B cell (primary cell): ENCODE results near the gene MYOF. TPM values are rescaled to one million over a fixed set of nuclear protein-coding genes. Genes with fewer than 3 reads are reported as not detected.

Source experiments
- ATAC-seq: fragments of 200-7000 bp; cut with Tn5 transposase; one replicate; pipeline ENCODE4 v1.10.0; 2021; ENCODE audit warnings: low read depth, mild to moderate bottlenecking, moderate number of reproducible peaks, moderate library complexity
- CTCF ChIA-PET: fragments of 350-600 bp; sonication (Branson Sonifier 250); formaldehyde crosslinking; loops from one replicate; lab custom pipeline; 2021; ENCODE audit warnings: antibody characterized with exemption, inconsistent platforms; lab: Charles Lee
- POLR2A ChIA-PET: fragments of 350-600 bp; sonication (Branson Sonifier 250); formaldehyde crosslinking; loops from one replicate; lab custom pipeline; 2021; ENCODE audit warnings: antibody characterized with exemption; lab: Charles Lee
- DNase-seq: peaks from one replicate; pipeline ENCODE4 v3.0.0; 2013
- H2AFZ ChIP-seq: 2 replicates; pipeline ENCODE4 v1.6.1; 2012; ENCODE audit warnings: mild to moderate bottlenecking, low read depth, low read length; ENCODE audit not compliant: insufficient read depth, poor library complexity, severe bottlenecking
- H3K27ac ChIP-seq, 2 donors: 1 replicate in 1 of 2; 2 replicates in 1 of 2; pipeline ENCODE4 v1.5.1; 2012 to 2013; ENCODE audit warnings: low read length in 2 of 2, mild to moderate bottlenecking in 2 of 2, moderate library complexity in 1 of 2
- H3K27me3 ChIP-seq, 4 experiments: fragments of 200-600 bp in 1 of 4; sonication (generic) in 1 of 4; replicated peaks in 1 of 4; 1 replicate in 2 of 4; 2 replicates in 2 of 4; pipeline versions ENCODE4 v1.6.1 to v1.7.0; 2013 to 2016; ENCODE audit warnings: low read length in 3 of 4, mild to moderate bottlenecking in 2 of 4, mixed read lengths in 1 of 4, moderate library complexity in 1 of 4; ENCODE audit not compliant: insufficient read depth in 4 of 4, control insufficient read depth in 3 of 4; ENCODE audit errors: control extremely low read depth in 1 of 4
- H3K36me3 ChIP-seq, 2 experiments: replicated peaks in 1 of 2; 1 replicate in 1 of 2; 2 replicates in 1 of 2; pipeline versions ENCODE4 v1.6.1 to v1.7.1; 2013; ENCODE audit warnings: low read length in 1 of 2; ENCODE audit not compliant: insufficient read depth in 2 of 2, control insufficient read depth in 1 of 2; ENCODE audit errors: control extremely low read depth in 1 of 2, extremely low read depth in 1 of 2
- H3K4me1 ChIP-seq, 2 donors: fragments of 200-600 bp in 1 of 2; sonication (generic) in 1 of 2; 1 replicate in 1 of 2; 2 replicates in 1 of 2; pipeline versions ENCODE4 v1.5.1 to v1.6.1; 2013 to 2017; ENCODE audit warnings: low read length in 2 of 2; ENCODE audit not compliant: control insufficient read depth in 2 of 2, insufficient read depth in 2 of 2
- H3K4me2 ChIP-seq: replicated peaks from 2 replicates; pipeline ENCODE3; 2012; ENCODE audit warnings: mild to moderate bottlenecking, low read depth, low read length; ENCODE audit not compliant: poor library complexity, severe bottlenecking
- H3K4me3 ChIP-seq, 5 experiments: fragments of 200-600 bp in 1 of 5; sonication (generic) in 1 of 5; 1 replicate in 3 of 5; 2 replicates in 2 of 5; pipeline versions ENCODE4 v1.5.1 to v1.7.0; 2011 to 2016; ENCODE audit warnings: low read length in 4 of 5, mild to moderate bottlenecking in 4 of 5, low read depth in 2 of 5, control low read depth in 1 of 5, moderate library complexity in 1 of 5; ENCODE audit not compliant: insufficient read depth in 1 of 5; ENCODE audit errors: control extremely low read depth in 1 of 5, extremely low read depth in 1 of 5
- H3K79me2 ChIP-seq: fragments of 200-600 bp; sonication (generic); one replicate; pipeline ENCODE4 v1.6.0; 2016; ENCODE audit warnings: low read length; ENCODE audit not compliant: control insufficient read depth, insufficient read depth
- H3K9ac ChIP-seq: fragments of 200-600 bp; sonication (generic); 2 replicates; pipeline ENCODE4 v1.6.1; 2017; ENCODE audit warnings: mild to moderate bottlenecking, low read length, moderate library complexity
- H3K9me3 ChIP-seq, 3 donors: one replicate each; pipeline versions ENCODE4 v1.6.1 to v1.7.1; 2013; ENCODE audit warnings: low read length in 2 of 3; ENCODE audit not compliant: control insufficient read depth in 2 of 3, insufficient read depth in 1 of 3; ENCODE audit errors: control extremely low read depth in 1 of 3
- H4K20me1 ChIP-seq: 2 replicates; pipeline ENCODE4 v1.6.0; 2012; ENCODE audit warnings: mild to moderate bottlenecking, low read length; ENCODE audit not compliant: insufficient read depth, control insufficient read depth, poor library complexity, severe bottlenecking
- H3K27ac Mint-ChIP-seq: one replicate; pipeline ENCODE4 v1.8.0; 2021; ENCODE audit warnings: mixed read lengths
- H3K27me3 Mint-ChIP-seq: one replicate; pipeline ENCODE4 v1.8.0; 2021; ENCODE audit warnings: mixed read lengths
- H3K4me1 Mint-ChIP-seq: one replicate; pipeline ENCODE4 v1.8.0; 2021; ENCODE audit warnings: mixed read lengths
- H3K4me3 Mint-ChIP-seq: one replicate; pipeline ENCODE4 v1.8.0; 2021; ENCODE audit warnings: mixed read lengths
- H3K9me3 Mint-ChIP-seq: one replicate; pipeline ENCODE4 v1.8.0; 2022; ENCODE audit warnings: mixed read lengths; ENCODE audit not compliant: insufficient read depth
- EZH2 ChIP-seq: IDR thresholded peaks from 2 replicates; pipeline ENCODE4 v1.6.1; 2012; ENCODE audit warnings: borderline replicate concordance, low read depth, mild to moderate bottlenecking, moderate library complexity, low read length; ENCODE audit not compliant: insufficient read depth, poor library complexity, severe bottlenecking
- WGBS: methylation state at CpG from one replicate; pipeline ENCODE4 v1.1.5; 2013; ENCODE audit warnings: missing lambda C conversion rate; ENCODE audit not compliant: insufficient coverage; 5-methylcytosine and 5-hydroxymethylcytosine counted together
- intact Hi-C: fragments of 100-400 bp; cut with micrococcal nuclease; formaldehyde crosslinking; loops from one replicate; pipeline ENCODE4 v1.10.0; 2022
- polyA plus RNA-seq: library from polyadenylated mRNA; depleted of rRNA; stranded (reverse); fragments of >200 nt; gene quantifications from 2 replicates; pipeline ENCODE4 v1.2.3, GENCODE V29; 2012
- total RNA-seq, 2 donors: library from RNA; stranded (reverse); fragments of 120-200 nt in 1 of 2; gene quantifications; 1 replicate in 1 of 2; 2 replicates in 1 of 2; pipeline versions ENCODE4 v1.2.3 to v1.2.4, GENCODE V29; 2013 to 2022
- TF ChIP-seq, protein P1 (sequence below): fragments of 200-600 bp; IDR thresholded peaks from one replicate; pipeline ENCODE4 v1.8.0; 2022; ENCODE audit warnings: antibody characterized with exemption, mild to moderate bottlenecking

Gene MYOF
- total and polyA plus RNA-seq, 2 donors (not counting 1 experiment from before 2014, with no cell fraction given): 0.07 to 0.18 TPM

DNA sequence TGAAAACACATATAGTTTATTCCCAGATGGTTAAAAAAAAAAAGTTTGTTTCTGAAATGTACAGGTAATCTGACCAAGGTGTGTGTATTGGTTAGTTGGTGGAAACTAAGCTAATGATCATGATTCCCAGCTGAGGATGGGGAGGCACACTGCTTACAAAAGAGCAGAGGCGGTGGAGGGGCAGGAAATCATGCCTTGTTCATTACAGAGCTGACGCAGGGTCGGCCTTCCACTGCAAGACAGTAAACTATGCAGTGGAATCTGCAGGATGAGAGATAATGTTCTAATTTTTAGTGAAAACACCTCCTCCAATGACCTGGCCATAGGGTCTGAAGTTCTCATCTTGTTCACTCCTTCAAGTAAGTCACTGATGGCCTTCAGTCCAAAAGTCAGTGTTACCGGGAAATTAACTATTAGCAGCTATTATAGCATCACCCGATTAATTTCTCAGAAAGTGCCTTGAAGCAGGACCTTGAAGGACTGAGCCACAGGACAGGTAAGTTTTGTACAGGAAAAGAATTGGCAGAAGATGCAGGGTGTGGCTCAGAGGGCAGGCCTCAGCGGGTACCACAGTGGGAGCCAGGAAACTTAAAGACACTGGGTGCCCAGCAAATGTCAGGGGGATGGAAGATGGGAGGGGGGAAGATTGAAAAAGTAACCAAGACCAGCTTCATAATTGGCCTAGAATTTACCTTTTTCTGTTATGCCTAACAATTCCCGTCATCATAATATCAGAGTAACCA lies 36.0 kb downstream of the MYOF start:
- no peaks in the 10 kb centered on the region for H3K9me3 Mint-ChIP-seq
- H3K4me2 ChIP-seq: no peak overlapping the region
- H3K9me3 ChIP-seq: no peaks in the 10 kb centered on the region
- no peaks in the 10 kb centered on the region for H3K4me1 Mint-ChIP-seq
- DNase-seq (no peak), ATAC-seq (no peak)
- H3K27ac ChIP-seq: no peak overlapping the region
- H3K4me3 Mint-ChIP-seq: no peak overlapping the region
- TF ChIP-seq EZH2: no peak
- TF ChIP-seq, protein P1, sequence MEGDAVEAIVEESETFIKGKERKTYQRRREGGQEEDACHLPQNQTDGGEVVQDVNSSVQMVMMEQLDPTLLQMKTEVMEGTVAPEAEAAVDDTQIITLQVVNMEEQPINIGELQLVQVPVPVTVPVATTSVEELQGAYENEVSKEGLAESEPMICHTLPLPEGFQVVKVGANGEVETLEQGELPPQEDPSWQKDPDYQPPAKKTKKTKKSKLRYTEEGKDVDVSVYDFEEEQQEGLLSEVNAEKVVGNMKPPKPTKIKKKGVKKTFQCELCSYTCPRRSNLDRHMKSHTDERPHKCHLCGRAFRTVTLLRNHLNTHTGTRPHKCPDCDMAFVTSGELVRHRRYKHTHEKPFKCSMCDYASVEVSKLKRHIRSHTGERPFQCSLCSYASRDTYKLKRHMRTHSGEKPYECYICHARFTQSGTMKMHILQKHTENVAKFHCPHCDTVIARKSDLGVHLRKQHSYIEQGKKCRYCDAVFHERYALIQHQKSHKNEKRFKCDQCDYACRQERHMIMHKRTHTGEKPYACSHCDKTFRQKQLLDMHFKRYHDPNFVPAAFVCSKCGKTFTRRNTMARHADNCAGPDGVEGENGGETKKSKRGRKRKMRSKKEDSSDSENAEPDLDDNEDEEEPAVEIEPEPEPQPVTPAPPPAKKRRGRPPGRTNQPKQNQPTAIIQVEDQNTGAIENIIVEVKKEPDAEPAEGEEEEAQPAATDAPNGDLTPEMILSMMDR: no peak
- no peaks in the 10 kb centered on the region for H3K79me2 ChIP-seq
- no peaks in the 10 kb centered on the region for H3K27me3 Mint-ChIP-seq
- no peak overlapping the region for H2AFZ ChIP-seq
- H3K9ac ChIP-seq: no peak overlapping the region
- intact Hi-C loops: no loop called here
- CTCF ChIA-PET: no interaction called here
- no peak overlapping the region for H3K27ac Mint-ChIP-seq
- no peaks in the 10 kb centered on the region for H3K36me3 ChIP-seq
- no peaks in the 10 kb centered on the region for H4K20me1 ChIP-seq
- no peak overlapping the region for H3K4me3 ChIP-seq
- no peaks in the 10 kb centered on the region for H3K4me1 ChIP-seq
- H3K27me3 ChIP-seq: no peaks in the 10 kb centered on the region
- WGBS: 100% methylated on average over 4 of the region's 7 CpGs
- POLR2A ChIA-PET: no interaction called here
